GM12891 (cell line): ENCODE data around the gene CABLES1.

Experiments
- POLR2A ChIP-seq: IDR thresholded peaks from 2 replicates; pipeline ENCODE4 v1.6.1; 2011; ENCODE audit warnings: low read depth, low read length, control low read depth
- POLR2AphosphoS5 ChIP-seq: IDR thresholded peaks from 2 replicates; pipeline ENCODE4 v1.6.1; 2011; ENCODE audit warnings: low read depth, low read length, control low read depth
- TAF1 ChIP-seq: IDR thresholded peaks from 2 replicates; pipeline ENCODE4 v1.6.1; 2011; ENCODE audit warnings: low read depth, low read length, control low read depth

GRCh38 chr18:23307567-23308295, 172.4 kb downstream of the CABLES1 start:
- TF ChIP-seq TAF1 (no peak), POLR2AphosphoS5 (no peak), POLR2A (no peak)
